Hematopoietic multipotent progenitor cell treated with erythropoietin and hydrocortisone succinate and interleukin-3 and kit ligand, for 15 days (in vitro differentiated cells): ENCODE data around the gene PAX6.
"Not testable (repeated sequence)": the region's sequence is repeated elsewhere in the genome, so short reads cannot be mapped to it uniquely, and the experiment has no call there.

Experiments
- DNase-seq: peaks from one replicate; pipeline ENCODE4 v3.0.0-alpha.2; 2015; ENCODE audit warnings: low spot score

PAX6 gene

GRCh38 chr11:31767685-31768084 is 43.4 kb downstream of the PAX6 start:
- no peak for DNase-seq

GRCh38 chr11:31767066-31767465 is 44.1 kb downstream of the PAX6 start:
- DNase-seq: no peak

- no peak for DNase-seq
These were observed 46.4 kb downstream of the PAX6 start for GRCh38 chr11:31764766-31765165.

GRCh38 chr11:31764261-31764660 is 46.9 kb downstream of the PAX6 start:
- DNase-seq: no peak

- no peak for DNase-seq
These were observed 47.8 kb downstream of the PAX6 start for GRCh38 chr11:31763296-31763695.

GRCh38 chr11:31761636-31762035 is 49.5 kb downstream of the PAX6 start:
- DNase-seq: no peak

- no peak for DNase-seq
These were observed 53.8 kb downstream of the PAX6 start for GRCh38 chr11:31757260-31757835.

GRCh38 chr11:31747581-31747980 is 63.5 kb downstream of the PAX6 start:
- no peak for DNase-seq

- DNase-seq: not testable (repeated sequence)
These were observed 70.3 kb downstream of the PAX6 start for GRCh38 chr11:31740731-31741368.

GRCh38 chr11:31740131-31740530 is 71.0 kb downstream of the PAX6 start:
- DNase-seq: no peak
